Activated CD4-positive, alpha-beta T cell treated with anti-CD3 and anti-CD28 coated beads, Interleukin-2, amount 50 U/mL, for 48 hours (primary cell): ENCODE data around the gene ETAA1.

Source experiments
- DNase-seq, 2 experiments: peaks; one replicate each; pipeline ENCODE4 v3.0.0-alpha.2; 2020

The ETAA1 gene

DNA sequence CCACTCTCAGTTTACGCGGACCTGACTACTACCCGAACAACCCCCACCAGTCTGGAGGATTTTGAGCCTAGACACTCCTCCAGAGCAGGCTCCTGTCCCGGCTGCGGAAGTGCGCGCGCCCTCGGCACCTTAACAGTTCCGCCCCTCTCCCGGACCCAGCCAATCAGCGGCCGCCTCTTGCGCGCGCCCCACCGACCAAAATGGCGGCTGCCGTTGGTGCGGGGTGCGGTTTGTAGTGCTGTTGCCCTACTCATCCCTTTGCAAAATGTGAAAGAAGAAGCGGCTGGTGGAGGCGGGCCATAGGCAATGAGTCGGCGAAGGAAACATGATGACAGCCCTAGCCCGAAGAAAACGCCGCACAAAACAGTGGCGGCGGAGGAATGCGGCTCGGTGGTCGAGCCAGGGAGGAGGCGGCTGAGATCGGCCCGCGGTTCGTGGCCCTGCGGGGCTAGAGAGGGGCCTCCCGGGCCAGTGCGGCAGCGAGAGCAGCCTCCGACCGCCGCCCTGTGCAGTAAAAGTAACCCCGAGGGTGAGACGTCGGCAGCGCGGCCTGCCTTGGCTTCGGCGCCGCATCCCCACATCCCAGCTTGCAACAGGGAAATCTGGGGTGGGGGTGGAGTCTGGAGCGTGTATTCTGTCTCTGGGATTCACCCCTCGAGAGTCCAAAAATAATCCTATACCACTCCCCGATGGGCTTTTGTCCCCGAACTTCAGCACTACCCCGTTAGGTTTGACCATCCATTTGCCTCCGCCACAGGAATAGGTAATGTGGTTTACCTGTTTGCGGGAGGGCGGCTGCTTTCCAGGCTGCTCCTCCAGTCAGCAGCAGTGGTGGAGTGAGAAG is at the start of gene ETAA1:
TSS of gene ETAA1 (plus strand) at position 191 of the 844 bp plus-strand sequence. CDS start at position 307, 116 bp downstream.
- peak; percentile 92 for DNase-seq

DNA sequence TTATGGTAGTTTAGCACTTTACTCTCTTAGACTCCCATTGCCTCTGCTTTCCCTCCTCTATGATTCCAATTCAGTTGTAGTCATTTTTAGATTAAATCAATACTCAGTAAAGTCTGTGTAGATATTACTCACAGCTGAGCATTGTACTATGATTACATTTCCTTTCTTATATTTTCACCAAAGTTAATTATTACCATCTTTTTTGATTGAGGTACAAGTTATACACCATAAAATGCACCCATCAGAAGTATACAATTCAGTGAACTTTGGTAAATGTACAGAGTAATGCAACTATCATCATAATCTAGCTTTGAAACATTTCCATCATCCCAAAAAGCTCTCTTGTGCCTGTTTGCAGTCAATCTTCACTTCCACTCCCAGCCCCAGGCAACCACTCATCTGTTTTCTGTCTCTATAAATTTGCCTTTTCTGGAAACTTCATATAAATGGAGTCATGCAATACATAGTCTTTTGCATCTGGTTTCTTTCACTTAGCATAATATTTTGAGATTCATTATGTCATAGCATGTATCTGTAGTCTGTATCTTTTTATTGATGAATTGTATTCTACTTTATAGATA is 30.2 kb upstream of the ETAA1 start:
- DNase-seq = no peak

DNA sequence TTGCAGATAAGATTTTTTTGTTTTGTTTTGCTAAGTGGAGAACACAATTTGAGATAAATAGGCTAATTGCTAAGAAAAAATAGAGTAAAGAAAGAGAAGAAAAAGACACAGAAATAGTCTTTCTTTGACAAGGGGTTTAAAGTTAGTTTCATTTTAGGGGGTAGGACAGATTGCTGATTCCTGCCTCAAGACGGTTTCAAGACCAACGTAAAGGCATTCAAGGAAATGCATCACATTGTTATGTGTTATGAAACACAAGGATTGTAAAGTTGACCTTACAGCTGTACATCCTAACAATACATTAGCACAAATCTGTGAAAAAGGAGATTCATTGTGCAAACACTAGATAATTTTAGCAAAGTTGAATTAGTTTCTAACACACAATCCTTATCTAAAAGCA is 22.7 kb upstream of the ETAA1 start:
- no peak for DNase-seq

DNA sequence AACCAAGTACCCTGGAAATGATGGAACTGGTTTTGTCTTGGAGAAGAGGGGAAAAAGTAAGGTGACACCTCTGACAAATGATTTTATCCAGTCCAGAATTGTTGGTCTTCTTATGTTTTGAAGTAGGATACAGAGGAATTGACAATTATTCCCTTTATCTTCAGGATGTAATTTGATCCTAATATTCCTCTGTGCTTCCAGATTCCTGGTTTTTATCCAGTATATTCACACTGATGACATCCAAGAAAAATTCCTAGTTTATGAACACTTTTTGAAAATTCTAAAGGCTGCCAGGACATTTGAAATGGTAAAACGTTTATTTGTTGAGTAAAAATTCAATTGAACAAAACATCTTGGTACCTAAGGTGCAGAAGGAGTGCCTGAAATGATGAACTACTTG is 22.2 kb upstream of the ETAA1 start:
- no peak for DNase-seq

DNA sequence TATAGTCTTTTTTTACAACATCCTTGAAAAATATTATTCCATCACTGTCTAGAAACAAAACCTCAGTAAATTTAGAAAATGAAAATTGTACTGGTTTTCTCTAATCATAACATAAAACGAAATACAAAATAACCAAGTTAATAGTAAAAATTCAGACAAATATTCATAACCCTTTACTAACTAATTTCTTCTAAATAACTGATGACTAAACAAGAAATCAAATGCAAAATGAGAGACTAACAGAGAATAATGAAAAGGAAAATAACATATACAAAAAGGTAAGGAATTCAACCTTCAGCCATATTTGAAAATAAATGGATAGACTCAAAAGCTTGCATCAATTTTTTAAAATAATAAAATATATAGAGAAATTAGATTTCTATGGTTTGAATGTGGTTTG is 18.6 kb upstream of the ETAA1 start:
- no peak for DNase-seq

DNA sequence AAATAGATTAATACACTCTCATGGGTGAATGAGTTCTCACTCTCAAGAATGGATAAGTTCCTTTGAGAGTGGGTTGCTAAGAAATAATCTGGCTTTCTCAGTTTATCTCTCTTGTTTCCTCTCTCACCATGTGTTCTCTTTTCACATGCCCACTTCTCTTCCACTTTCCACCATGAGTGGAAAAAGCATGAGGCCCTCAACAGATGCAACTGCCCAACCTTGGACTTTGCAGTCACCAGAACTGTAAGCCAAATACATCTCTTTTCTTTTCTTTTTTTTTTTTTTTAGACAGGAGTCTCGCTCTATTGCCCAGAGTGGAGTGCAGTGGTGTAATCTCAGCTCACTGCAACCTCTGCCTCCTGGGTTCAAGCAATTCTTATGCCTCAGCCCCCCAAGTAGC is 18.1 kb upstream of the ETAA1 start:
- no peak for DNase-seq

DNA sequence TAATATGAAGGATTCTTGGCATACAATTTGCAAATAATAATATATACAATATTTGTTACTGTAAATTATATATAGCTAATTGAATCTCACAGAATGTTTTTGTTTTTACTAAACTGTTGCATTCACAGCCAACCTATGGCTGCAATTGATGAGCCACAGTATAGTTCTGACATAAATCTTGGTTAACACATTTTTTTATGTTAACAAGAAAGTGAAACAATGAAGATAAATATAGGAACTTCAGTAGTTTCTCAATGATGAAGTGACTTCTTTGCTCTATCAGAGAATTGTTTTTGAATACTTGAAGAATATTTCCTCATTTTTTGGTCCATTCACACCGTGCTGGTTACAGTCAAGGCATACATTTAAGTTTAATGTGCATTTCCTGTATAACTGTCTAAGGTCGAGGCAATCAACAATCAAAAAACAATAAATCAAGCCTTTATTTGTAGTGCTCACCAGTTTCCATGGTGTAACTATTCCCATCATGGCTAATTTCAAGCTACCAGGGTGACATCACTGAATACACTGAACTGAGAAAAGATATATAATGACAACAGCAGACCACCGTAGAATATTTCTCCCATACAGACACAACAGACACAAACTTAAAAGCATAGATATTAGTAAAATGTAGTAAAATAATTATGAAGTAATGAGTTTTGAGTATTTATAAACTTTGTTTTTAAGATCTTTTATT is 12.9 kb upstream of the ETAA1 start:
- DNase-seq = no peak

DNA sequence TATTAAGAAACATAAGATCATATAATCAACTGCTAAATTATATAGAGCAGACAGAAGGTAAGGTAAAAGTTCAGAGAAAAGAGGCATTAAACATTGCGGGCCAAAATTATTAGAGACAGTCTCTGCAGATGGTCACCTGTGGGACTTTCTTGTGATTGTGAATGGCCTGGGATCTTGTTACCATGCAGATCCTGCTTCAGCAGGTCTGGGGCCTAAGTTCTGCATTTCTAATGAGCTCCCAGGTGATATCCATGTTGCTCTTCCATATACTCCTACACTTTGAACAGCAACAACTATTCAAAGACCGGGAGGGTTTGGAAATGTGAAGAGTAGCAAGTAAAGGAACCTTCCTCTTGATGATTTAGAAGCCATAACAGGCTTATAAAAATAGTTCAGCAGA is 8.5 kb upstream of the ETAA1 start:
- DNase-seq = no peak

DNA sequence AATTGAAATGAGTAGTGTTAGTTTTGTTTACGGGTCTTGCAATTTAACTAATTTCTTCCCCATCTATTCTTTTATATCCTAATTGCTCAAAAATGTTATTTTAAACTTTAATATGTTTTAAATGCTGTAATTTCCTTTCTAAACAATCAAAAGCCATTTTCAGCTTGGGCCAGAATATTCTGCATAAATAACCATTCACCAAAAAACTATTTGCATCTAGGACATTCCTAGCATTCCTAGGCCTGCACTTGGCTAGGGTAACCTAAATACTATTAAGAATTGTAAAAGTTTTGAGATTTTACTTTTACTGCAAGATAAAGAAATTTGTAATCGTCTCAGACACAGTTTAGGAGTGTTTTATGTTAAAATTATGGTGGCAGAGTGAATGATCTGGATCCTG is 7.8 kb upstream of the ETAA1 start:
- no peak for DNase-seq

DNA sequence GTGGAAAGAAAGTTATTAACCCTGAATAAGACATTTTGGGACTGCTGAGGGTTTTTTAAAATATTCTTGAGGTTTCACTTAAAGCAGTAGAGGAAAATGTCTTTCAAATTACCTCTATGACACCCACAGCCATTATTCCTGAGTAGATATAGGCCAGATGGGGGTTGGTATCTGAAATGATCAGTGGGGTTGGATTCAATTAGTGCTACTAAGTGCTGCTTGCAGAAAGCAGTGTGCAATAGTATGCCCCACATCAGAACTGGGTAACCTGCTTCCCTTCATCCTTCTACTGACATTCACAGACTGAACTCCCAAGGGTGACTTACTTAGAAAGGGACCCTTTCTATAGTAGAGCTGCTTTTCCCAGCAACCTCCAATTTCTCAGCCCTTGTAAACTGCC is 7.3 kb upstream of the ETAA1 start:
- DNase-seq = no peak

DNA sequence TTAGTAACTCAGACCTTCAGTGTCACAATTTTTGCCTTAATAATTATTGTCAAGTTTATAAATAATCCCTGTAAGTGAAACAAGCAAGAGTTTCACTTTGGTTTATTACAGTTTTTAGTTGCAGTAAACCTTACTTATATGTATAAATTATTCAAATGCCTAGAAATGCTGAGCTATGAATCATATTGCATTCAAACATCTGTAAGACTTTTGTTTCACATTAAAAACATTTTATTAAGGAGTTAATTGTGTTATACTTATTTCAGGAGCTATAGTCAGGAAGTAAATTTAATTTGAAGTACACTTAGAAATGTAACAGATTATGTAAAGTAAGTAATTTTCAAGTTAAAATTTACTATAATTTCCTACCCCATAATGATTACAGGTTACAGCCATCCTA is 3.9 kb upstream of the ETAA1 start:
- no peak for DNase-seq

DNA sequence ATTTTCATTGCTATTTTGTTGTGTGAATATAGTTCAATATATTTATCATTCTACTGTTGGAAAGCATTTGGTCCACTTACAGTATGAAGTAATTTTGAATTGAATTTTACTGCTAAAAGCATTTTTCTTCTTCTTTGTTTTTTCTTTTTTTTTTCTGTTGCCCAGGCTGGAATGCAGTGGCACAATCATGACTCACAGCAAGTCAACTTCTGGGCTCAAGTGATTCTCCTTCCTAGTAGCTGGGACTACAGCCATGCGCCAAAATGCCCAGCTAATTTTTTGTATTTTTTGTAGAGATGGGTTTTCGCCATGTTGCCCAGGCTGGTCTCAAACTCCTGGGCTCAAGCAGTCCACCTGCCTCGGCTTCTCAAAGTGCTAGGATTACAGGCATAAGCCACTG is 2.4 kb upstream of the ETAA1 start:
- DNase-seq = no peak

DNA sequence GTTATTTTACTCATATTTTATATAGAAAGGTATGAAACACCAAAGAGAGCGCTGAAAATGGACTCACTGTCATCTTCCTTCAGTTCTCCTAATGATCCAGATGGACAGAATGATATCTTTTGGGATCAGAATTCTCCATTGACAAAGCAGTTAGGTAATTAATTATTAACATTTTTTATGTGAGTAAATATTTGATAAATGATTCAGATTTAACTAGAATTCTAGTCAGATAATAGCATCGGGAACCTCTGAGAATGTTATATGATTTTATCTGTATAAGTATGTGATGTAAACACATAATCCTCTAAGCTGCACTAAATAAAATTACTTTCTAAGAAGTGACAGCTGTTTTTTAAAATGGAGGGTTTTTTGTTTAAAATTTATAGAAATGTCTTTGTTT is 2.0 kb downstream of the ETAA1 start:
- no peak for DNase-seq

DNA sequence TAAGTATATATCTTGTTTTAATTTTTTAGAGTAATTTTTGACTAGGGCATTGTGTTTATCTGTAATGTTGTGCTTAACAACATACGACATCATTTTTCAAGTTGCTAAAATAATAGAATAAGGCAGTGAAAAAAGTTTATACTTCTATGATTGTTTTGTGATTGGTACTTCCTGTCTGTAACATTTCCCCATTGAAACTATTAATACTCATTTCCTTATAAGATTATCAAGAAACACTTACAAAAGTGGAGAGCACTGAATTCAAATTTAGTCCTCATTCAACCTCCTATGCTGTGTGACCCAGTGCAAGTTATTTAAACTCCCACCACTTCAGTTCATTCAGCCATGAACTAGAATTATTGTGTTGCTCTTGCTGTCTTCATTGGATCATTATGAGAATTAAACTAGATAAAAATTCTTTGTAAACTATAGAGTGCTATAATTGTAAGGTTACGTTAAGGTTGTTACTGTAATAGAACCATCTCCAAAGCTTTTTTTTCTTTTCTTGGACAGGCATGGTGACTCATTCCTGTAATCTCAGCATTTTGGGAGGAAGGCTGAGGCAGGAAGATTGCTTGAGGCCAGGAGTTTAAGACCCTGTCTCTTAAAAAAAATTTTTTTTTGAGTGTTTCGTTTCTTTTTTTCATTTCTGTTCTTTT is 2.8 kb downstream of the ETAA1 start:
- DNase-seq = no peak

DNA sequence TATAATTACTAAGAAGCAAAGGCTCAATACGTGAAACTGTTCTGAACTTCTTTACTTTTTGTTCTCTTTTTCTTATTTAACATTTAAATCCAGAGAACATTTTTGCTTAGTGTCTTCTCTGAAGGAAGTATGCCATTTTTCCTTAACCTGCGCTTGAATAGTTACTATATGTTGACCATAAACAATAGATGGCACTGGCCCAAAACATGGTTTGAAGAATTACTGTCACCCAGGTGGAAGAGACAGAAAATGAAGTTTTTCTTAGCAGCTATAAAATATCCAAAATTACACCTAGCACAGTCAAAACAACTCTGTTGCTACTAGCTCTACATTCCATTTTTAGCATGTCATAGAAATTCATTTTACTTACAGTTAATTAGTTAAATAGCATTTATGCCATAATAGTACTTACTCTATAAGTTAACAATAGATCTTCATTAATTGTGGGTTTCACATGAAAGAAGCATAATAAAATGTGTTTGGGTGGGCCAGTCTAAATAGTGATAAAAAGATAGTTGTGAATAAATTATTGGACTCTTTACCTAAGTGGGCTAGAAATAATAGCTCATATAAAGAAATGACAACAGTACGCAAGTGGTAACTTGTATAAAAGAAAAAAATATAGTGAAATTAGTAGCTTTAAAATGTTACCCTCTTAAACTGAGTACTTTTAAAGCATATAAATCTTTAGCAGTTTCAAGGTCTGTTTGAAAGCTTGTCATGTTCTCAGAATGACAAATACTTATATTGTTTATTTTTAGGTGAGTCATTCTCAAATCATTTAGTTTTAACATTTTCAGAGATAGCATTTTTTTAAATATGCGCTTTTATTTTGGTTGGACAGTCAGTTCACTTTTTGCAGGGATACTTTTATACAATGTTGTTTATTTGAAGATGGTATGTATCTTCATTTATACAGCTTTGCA is 3.7 kb downstream of the ETAA1 start:
- no peak for DNase-seq

DNA sequence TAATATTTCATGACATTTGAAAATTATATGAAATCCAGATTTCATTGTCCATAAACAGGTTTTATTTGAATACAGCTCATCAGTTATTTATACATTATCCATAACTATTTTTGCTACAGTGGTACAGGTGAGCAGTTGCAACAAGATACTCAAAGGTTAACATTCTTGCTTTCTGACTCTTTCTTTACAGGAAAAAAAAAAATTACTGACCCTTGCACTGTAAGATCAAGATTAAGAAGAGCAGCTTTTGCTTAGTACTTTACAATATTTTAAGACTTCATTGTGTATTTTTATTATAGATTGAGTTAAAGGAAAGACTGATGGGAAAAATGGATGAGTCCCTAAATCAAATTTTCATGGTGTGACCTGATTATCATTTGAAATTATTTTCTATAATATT is 11.2 kb downstream of the ETAA1 start:
- DNase-seq = no peak

DNA sequence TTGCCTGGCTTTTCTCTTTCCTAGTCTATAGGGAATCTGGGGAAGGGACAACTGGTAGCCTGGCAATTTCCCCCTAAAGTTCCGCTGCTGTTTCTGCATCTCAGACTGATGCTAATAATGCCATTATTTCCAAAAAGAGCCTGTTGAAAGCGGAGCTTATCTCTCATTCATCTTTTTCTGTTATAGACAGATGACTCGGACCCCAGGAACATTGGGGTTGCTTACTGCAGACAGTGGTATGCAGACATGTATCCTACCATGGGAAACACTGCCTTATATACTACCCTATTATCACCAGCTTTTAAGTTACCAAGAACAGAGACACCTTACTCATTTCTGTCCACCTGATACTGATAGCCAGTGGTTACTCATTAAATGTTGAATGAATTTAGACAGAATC is 15.3 kb downstream of the ETAA1 start:
- no peak for DNase-seq

DNA sequence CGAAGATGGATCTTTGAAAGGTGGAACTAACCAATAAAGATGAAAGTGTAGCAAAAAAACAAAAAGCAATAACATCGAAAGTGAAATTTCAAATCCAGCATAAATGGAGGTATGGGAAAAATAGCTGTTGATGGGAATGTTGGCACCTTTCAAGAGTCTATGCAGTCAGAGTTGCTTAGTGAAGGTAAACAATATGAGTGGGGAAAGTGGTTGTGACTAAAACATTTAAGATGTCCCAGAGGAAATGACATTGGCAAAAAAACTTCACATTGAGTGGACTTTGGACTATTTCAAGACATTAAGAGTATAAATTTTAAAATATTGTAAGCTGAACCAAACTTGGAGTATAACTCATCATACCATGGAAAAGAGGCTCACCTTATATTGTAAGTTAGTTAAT is 17.7 kb downstream of the ETAA1 start:
- DNase-seq = no peak

DNA sequence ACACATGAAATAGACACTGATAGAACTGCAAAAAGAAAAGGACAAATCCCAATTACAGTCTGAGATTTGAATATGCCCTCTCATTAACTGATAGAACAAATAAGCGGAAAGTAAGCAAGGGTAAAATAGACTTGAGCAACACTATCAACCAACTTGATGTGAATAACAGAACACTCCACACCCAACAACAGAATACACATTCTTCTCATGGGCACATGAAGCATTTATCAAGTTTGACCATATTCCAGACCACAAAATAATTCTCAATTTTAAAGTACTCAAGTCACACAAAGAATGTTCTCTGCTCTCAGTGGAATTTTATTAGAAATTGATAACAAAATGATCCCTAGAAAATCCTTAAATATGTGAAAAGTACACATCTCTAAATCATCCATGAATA is 19.0 kb downstream of the ETAA1 start:
- no peak for DNase-seq

DNA sequence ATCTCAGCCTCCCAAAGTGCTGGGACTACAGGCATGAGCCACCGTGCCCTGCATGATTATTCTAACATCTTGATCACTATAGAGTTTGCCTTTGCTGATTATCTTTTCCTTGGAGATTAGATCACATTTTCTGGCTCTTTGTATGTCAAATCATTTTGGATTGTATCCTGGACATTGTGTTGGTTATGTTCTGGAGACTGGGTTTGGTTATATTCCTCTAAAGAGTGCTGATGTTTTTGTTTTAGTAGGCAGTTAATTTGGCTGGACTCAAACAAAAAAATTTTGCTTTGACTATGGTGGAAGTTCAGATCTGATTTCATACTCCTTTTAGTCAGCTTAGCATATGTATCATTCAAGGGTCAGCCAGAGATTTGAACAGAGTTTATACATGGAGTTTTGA is 26.4 kb downstream of the ETAA1 start:
- no peak for DNase-seq

DNA sequence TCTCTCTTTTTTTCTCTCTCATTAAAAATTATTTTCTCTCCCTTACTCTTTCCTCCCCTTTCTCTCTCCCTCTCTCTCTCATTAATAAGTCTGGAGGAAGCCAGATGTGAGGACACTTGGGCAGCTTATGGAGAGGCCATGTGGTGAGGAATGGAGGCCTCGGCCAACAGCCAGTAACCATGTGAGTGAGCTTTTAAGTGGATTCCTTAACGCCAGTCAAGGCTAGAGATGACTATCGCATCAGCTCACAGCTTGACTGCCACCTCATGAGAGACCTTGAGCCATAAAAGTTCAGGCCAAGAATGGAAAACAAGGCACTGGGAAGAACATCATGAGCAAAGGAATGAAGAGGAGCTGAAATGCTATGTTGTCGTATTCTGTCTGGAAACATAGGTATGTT is 39.1 kb downstream of the ETAA1 start:
- DNase-seq = no peak

DNA sequence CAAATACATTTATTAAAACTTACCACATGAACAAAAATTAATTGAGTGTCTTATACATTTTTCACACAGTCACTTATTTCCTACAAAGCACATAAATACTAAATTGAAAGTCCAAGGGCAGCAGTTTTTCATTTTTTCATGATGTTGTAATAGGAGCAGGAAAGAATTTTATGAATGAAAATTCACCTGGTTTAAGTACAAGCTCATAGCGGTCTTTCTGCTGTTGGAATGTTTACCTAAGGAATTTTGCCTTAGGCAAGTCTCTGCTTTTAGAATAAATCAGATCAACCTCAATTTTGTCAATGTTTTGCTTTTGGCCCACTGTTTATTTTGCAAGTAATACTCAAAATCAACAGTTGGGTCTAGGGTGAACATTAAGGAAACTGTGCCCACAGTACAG is 40.0 kb downstream of the ETAA1 start:
- DNase-seq = no peak

DNA sequence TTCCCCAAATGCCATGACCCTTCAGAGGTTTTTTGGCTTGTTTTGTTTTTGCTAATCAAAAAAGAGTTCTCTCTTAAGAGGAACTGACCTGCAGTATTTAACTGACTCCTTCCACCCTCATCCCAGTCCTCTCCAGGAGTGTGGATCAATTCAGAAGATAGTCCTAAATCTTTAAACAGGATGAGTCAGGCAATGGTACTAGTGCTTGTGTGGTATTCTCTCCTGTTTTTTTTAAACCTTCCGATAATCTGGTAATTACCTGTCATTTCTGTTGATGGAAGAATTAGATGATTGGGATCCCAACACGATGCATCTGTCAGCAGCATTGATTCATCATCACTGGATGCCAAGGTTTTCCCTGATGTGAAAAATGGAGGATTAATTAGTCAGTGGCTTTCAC is 41.2 kb downstream of the ETAA1 start:
- no peak for DNase-seq
